Cardiac ventricle fibroblast (primary cell): ENCODE results near the gene ADGRL1. TPM values are rescaled to one million over a fixed set of nuclear protein-coding genes. Genes with fewer than 3 reads are reported as not detected.

Source experiments
- total RNA-seq: library from RNA; depleted of rRNA; stranded (reverse); fragments of >200 nt; gene quantifications from 2 replicates; pipeline ENCODE4 v1.2.3, GENCODE V29; 2015

Gene ADGRL1
- total RNA-seq = 22.0 and 22.7 TPM in 2 replicates

DNA sequence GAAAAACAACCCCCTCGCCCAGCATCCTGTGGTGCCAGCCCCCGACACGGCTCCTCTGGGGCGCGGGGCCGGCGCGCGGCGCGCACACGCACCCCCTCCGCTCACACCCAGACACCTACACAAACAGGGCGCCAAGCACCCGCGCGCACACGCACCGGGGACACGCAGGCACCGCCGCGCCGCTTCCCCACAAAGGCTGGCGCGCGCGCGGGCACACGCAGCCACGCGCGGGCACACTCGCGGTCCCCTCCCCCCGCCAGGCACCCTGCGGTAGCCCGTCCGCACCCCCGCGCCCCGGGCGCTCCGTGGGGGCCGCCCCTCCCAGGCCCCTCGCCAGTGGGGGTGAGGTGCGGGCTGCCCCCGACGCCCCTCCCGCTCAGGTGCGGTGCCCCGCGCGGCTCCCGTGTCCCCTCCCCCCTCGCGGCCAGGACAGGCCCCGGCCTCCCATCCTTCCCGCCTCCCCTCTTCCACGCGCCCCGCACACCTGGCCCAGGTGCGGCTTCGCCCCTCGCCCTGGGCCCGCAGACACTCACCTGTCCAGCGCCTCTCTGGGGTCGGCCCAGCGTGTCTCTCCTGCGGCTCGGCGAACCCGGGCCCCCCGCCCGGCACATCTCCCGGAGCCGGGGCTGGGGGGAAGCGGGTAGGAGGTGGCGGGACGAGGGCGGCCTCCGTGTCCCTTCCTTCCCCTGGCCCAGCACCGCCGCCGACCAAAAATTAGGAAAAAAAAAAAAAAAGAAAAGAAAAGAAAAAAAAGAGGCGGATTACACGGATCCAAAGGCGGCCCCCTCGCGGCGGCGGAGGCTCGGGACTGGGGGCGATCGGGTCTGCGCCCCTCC is at the start of gene ADGRL1:
ADGRL1 (minus strand) TSS at position 718 of the 836 bp plus-strand sequence. CDS start 22,567 bp downstream, outside the sequence.

DNA sequence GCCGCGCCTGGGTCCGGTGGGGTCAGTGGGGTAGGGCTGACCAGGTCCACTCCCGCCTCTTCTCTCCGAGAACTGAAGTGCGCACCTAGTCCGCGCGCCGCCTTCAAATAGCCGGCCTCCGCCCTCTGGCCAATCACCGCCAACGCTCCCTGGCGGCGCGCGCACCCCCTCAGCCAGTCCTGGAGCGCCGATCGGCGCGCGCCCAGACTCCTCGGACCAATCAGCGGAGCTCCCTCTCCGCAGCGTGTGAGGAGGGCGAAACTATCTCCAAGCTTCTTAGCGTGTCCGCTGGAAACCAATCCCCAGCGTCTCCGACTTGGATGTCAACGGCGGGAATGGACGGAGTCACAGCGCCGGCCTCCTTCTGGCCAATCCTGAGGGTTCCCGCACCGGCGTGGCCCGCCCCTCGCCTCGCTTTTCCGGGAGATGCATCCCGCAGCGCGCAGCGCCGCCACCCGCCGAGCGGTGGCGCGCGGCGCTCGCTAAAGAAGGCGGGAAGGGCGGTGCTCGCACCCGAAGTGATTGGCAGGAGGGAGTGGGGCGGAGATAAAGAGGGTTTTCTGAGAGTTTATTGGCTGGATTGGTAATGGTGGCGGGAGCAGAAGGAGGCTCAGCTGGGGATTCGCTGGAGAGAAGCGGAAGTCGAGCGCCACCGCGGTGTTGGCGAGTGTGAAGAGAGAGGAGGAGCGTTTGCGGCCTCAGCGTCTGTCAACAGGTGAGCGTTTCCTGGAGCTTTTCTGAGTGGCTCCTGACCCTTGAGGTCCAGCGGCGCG is 69.3 kb downstream of the ADGRL1 start, which contains the start of gene ASF1B:
ASF1B (minus strand) TSS at position 81 of the 773 bp plus-strand sequence. CDS start 133 bp downstream, outside the sequence.

DNA sequence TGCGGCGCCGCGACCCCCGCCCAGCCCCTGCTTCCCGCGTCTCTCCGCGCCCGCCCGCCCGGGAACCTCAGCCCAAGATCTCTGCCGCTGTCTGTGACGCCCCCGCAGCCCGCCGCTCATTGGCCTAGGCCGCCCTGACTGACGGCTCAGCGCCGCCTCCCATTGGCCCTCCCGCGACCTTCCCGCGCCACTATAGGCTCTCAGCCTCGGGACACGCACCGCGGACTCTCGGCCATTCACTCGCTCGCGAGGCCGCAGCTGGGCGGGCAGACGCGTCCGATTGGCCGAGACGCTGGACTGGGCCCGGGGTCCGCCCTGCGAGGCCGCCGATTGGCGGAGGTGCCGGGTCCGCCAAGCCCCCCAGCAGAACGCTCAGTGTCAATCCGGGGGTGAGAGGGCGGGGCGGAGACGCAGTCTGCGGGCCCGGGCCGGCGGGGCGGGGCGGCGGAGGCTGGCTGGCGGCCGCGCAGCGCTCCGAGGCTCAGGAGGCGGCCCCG is 88.3 kb downstream of the ADGRL1 start, which contains the start of gene PRKACA:
PRKACA (minus strand) TSS at position 95 of the 497 bp plus-strand sequence. CDS start 215 bp downstream, outside the sequence.

Other genes starting within 250 kb of the ADGRL1 start
- 3.9 and 4.5 TPM in 2 replicates for gene RFX1, start 199.8 kb downstream of the ADGRL1 start, total RNA-seq
- not detected in 2 replicates for gene RLN3, start 178.0 kb downstream of the ADGRL1 start, total RNA-seq
- gene IL27RA, start 174.4 kb downstream of the ADGRL1 start, total RNA-seq = 1.9 and 3.2 TPM in 2 replicates
- 0.37 TPM in 1 of 2 replicates, not detected in the other for gene PALM3, start 144.1 kb downstream of the ADGRL1 start, total RNA-seq
- gene MISP3, start 133.4 kb downstream of the ADGRL1 start, total RNA-seq = 1.4 and 1.8 TPM in 2 replicates
- gene C19orf67, start 120.4 kb downstream of the ADGRL1 start, total RNA-seq = not detected in 2 replicates
- gene SAMD1, start 115.4 kb downstream of the ADGRL1 start, total RNA-seq = 38.7 and 44.5 TPM in 2 replicates
- 77.6 and 82.4 TPM in 2 replicates for gene PRKACA, start 88.4 kb downstream of the ADGRL1 start, total RNA-seq
- 3.7 and 6.3 TPM in 2 replicates for gene ASF1B, start 69.6 kb downstream of the ADGRL1 start, total RNA-seq
- 23.0 and 31.3 TPM in 2 replicates for gene ADGRE5, start 175.3 kb upstream of the ADGRL1 start, total RNA-seq
- 35.3 and 38.0 TPM in 2 replicates for gene DDX39A, start 213.2 kb upstream of the ADGRL1 start, total RNA-seq
- 68.0 and 80.4 TPM in 2 replicates for gene PKN1, start 227.1 kb upstream of the ADGRL1 start, total RNA-seq